ENCODE measurements around the gene SELENOS.

Gene SELENOS

GRCh38 chr15:101246824-101247745 lies 30.2 kb downstream of the SELENOS start:
- Histone ChIP-seq H3K4me1 (ENCODE audit: control insufficient read depth in 1 of 2, insufficient read depth in 1 of 2, low read depth in 1 of 2, low read length in 1 of 2) (peaks cover 86 to 87% of the 10 kb centered on the region in 2 experiments), H3K9me3 (no peaks in the 10 kb centered on the region), H3K27me3 (no peaks in the 10 kb centered on the region), H3K36me3 (no peaks in the 10 kb centered on the region), H3K27ac (peak overlapping the region; percentile 97), H3K4me3 (ENCODE audit: low read depth in 1 of 2, low read length in 1 of 2) (peak overlapping the region in 1 of 2 experiments; percentile 7)
- no peak for TF ChIP-seq CTCF (IDR thresholded peaks at IDR 0.05)

- Histone ChIP-seq H3K36me3 (no peaks in the 10 kb centered on the region), H3K27ac (peak overlapping the region; percentile 97), H3K9me3 (no peaks in the 10 kb centered on the region), H3K4me1 (ENCODE audit: control insufficient read depth in 1 of 2, insufficient read depth in 1 of 2, low read depth in 1 of 2, low read length in 1 of 2) (peaks cover 93 to 94% of the 10 kb centered on the region in 2 experiments), H3K4me3 (ENCODE audit: low read depth in 1 of 2, low read length in 1 of 2) (peak overlapping the region in 1 of 2 experiments; percentile 7), H3K27me3 (no peaks in the 10 kb centered on the region)
- no peak for TF ChIP-seq CTCF (IDR thresholded peaks at IDR 0.05)
Observed at GRCh38 chr15:101246391-101246790, 30.9 kb downstream of the SELENOS start.

DNA sequence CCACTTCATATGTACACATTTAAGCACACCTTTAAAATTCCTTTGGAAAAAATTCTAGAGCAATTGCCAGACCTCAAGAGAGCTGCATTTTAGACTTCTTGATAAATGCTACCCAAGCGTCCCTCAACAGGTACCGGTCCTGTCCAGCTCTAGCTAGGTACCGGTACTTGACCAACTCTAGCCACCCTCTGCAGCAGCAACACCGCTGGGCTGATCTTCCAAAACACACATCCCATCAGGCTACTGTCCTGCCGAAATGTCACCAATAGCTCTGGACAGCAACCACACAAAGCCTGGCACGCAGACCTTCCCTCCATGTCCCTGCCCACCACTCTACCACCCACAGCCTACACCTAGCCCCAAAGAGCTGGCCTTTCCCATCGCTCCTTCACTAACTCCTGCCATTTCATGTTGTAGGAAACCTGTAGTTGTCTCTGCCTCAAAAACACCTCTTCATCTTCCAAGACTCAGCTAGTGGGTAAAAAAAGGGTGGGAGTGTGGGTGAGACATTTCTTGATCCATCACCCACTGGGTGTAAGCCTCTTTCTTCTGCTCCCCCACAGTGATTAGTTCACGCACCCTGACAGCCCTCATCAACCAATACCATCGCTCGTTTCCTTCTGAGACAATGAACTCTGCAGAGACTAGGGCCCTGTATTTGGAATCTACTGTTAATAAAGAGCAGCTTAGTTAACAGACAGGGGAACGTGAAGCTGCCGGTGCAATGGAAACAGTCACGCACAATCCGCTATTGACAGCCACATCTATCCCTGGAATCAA lies 32.2 kb downstream of the SELENOS start:
- H3K4me3 ChIP-seq (ENCODE audit: low read depth in 1 of 2, low read length in 1 of 2): peak overlapping the region; percentile 62 to 65
- H3K27me3 ChIP-seq: no peaks in the 10 kb centered on the region
- TF ChIP-seq CTCF (IDR thresholded peaks at IDR 0.05): no peak

GRCh38 chr15:101244036-101244781 lies 33.1 kb downstream of the SELENOS start:
- H3K27ac ChIP-seq: peak overlapping the region; percentile 97
- no peak for TF ChIP-seq CTCF (IDR thresholded peaks at IDR 0.05)
- H3K4me1 ChIP-seq (ENCODE audit: control insufficient read depth in 1 of 2, insufficient read depth in 1 of 2, low read depth in 1 of 2, low read length in 1 of 2): peaks cover 97 to 100% of the 10 kb centered on the region in 2 experiments
- H3K9me3 ChIP-seq: no peaks in the 10 kb centered on the region
- no peaks in the 10 kb centered on the region for H3K27me3 ChIP-seq
- peak overlapping the region; percentile 62 to 65 for H3K4me3 ChIP-seq (ENCODE audit: low read depth in 1 of 2, low read length in 1 of 2)
- H3K36me3 ChIP-seq: no peaks in the 10 kb centered on the region

More for the DNA sequence above, 32.2 kb downstream of the SELENOS start:
- H3K27ac ChIP-seq: peak overlapping the region; percentile 97
- H3K4me1 ChIP-seq (ENCODE audit: control insufficient read depth in 1 of 2, insufficient read depth in 1 of 2, low read depth in 1 of 2, low read length in 1 of 2): peaks cover 97 to 100% of the 10 kb centered on the region in 2 experiments
- H3K36me3 ChIP-seq: no peaks in the 10 kb centered on the region
- no peaks in the 10 kb centered on the region for H3K9me3 ChIP-seq

- H3K27me3 ChIP-seq: no peaks in the 10 kb centered on the region
Observed at GRCh38 chr15:101243420-101243819, 33.9 kb downstream of the SELENOS start.

More at GRCh38 chr15:101243420-101243819, 33.9 kb downstream of the SELENOS start:
- Histone ChIP-seq H3K4me1 (ENCODE audit: control insufficient read depth in 1 of 2, insufficient read depth in 1 of 2, low read depth in 1 of 2, low read length in 1 of 2) (peaks cover 97 to 100% of the 10 kb centered on the region in 2 experiments), H3K27ac (peak overlapping the region; percentile 97), H3K4me3 (ENCODE audit: low read depth in 1 of 2, low read length in 1 of 2) (peak overlapping the region; percentile 62 to 65), H3K9me3 (no peaks in the 10 kb centered on the region), H3K36me3 (no peaks in the 10 kb centered on the region)
- no peak for TF ChIP-seq CTCF (IDR thresholded peaks at IDR 0.05)
